GM19238 (cell line): ENCODE results near the gene TRAPPC12.
"Not testable (repeated sequence)": the region's sequence is repeated elsewhere in the genome, so short reads cannot be mapped to it uniquely, and the experiment has no call there.

ENCODE experiments used
- DNase-seq: peaks from one replicate; pipeline ENCODE4 v3.0.0; 2011; ENCODE audit warnings: low spot score; ENCODE audit not compliant: insufficient read length

TRAPPC12 gene

GRCh38 chr2:3430740-3431490 is 51.4 kb downstream of the TRAPPC12 start:
- no peak for DNase-seq

GRCh38 chr2:3432067-3432466 is 52.6 kb downstream of the TRAPPC12 start:
- DNase-seq: no peak

- DNase-seq: no peak
Measured at GRCh38 chr2:3432693-3433338, 53.3 kb downstream of the TRAPPC12 start.

GRCh38 chr2:3433339-3433699 is 53.8 kb downstream of the TRAPPC12 start:
- no peak for DNase-seq

GRCh38 chr2:3433776-3434400 is 54.4 kb downstream of the TRAPPC12 start:
- DNase-seq: no peak

GRCh38 chr2:3434654-3435053 is 55.2 kb downstream of the TRAPPC12 start:
- no peak for DNase-seq

- no peak for DNase-seq
Measured at GRCh38 chr2:3435445-3435844, 56.0 kb downstream of the TRAPPC12 start.

GRCh38 chr2:3440477-3440876 is 61.0 kb downstream of the TRAPPC12 start:
- no peak for DNase-seq

- DNase-seq: no peak
Measured at GRCh38 chr2:3441465-3441864, 62.0 kb downstream of the TRAPPC12 start.

GRCh38 chr2:3442185-3442584 is 62.7 kb downstream of the TRAPPC12 start:
- DNase-seq: no peak

GRCh38 chr2:3443083-3443482 is 63.6 kb downstream of the TRAPPC12 start:
- no peak for DNase-seq

- no peak for DNase-seq
Measured at GRCh38 chr2:3443506-3444084, 64.1 kb downstream of the TRAPPC12 start.

GRCh38 chr2:3445891-3446290 is 66.4 kb downstream of the TRAPPC12 start:
- no peak for DNase-seq

- DNase-seq: no peak
Measured at GRCh38 chr2:3446381-3446780, 66.9 kb downstream of the TRAPPC12 start.

GRCh38 chr2:3447186-3447585 is 67.7 kb downstream of the TRAPPC12 start:
- DNase-seq: not testable (repeated sequence)

- DNase-seq: no peak
Measured at GRCh38 chr2:3447789-3448317, 68.4 kb downstream of the TRAPPC12 start.

- not testable (repeated sequence) for DNase-seq
Measured at GRCh38 chr2:3448441-3448911, 69.0 kb downstream of the TRAPPC12 start.

GRCh38 chr2:3449086-3449485 is 69.6 kb downstream of the TRAPPC12 start:
- DNase-seq: no peak

- no peak for DNase-seq
Measured at GRCh38 chr2:3449936-3450335, 70.4 kb downstream of the TRAPPC12 start.

GRCh38 chr2:3450385-3451010 is 71.0 kb downstream of the TRAPPC12 start:
- DNase-seq: no peak

GRCh38 chr2:3451169-3451568 is 71.7 kb downstream of the TRAPPC12 start:
- no peak for DNase-seq
